HG03571 (cell line): ENCODE results near the gene SKAP2.

Source experiments
- ATAC-seq: cut with Tn5 transposase; IDR thresholded peaks from one replicate; pipeline ENCODE4 v1.9.1; 2021; ENCODE audit not compliant: unreplicated experiment

Gene SKAP2, protein sequence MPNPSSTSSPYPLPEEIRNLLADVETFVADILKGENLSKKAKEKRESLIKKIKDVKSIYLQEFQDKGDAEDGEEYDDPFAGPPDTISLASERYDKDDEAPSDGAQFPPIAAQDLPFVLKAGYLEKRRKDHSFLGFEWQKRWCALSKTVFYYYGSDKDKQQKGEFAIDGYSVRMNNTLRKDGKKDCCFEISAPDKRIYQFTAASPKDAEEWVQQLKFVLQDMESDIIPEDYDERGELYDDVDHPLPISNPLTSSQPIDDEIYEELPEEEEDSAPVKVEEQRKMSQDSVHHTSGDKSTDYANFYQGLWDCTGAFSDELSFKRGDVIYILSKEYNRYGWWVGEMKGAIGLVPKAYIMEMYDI

DNA sequence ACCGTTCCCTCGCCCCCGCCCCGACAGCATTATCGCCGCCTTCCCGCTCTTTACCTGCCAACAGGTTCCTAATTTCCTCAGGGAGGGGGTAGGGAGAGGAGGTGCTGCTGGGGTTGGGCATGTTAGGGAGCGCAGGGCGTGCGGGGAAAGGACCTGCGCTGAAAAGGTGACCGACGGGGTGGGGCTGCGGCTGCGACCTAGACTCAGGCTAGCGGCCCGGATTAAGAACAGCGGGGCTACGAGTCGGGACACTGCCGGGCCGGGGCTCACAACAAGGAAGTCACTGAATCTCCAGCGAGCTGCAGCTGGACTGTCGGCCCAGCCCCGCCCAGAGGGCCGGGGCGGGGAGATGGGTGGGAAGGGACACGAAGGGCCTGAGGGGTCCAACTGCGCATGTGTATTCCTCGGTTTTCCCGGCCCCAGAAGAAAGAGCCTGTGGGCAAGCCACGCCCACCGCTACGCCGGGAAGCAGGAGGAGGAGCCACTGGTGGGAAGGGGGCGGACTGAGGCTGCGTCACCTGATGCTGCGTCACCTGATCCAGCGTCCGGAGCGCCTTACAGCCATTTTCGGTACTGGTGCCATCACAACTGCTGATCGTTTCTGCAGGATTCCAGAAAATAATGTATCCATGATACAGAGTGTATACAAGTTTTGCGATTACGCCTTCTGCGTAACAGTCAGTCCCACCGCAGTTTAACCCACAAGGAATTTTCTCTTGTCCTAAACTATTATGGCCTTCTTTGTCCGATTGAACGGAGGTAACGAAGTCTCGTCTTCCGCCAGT, at the start of gene SKAP2:
Gene SKAP2, minus strand, starts transcription at position 282 of the 785 bp plus-strand sequence. Its CDS starts 161 bp downstream, at position 121.
- peak; percentile 90 for ATAC-seq

DNA sequence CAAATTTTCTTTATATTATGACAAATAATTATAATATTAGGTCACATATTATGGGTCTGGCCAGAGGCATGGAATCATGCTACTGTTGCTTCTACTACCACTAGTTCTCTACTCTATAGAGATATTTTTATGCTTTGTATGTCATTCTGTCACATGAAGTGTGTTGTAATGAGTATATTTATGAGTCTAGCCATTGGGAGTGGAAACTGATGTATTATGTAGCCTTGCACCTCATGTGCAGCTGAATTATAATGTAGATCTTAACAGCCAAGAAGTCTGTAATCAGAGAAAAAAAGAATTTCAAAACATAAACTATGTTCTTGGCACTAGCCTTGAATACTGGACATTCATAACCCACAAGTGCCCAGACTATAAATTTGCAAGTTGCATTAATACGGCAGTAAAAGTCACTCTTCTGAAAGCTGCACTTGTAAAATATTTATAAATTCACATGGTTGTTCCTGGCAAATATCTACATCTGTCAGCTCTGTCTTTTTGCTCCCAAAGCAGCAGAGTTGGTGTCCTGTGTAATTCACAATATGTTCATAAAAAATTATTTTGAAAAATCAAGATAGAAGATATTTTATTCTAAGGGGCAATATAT, 48.6 kb upstream of the SKAP2 start:
- no peak for ATAC-seq

GRCh38 chr7:26912338-26912737, 47.9 kb upstream of the SKAP2 start:
- ATAC-seq: no peak

- no peak for ATAC-seq
Measured at GRCh38 chr7:26910221-26910620, 45.8 kb upstream of the SKAP2 start.

DNA sequence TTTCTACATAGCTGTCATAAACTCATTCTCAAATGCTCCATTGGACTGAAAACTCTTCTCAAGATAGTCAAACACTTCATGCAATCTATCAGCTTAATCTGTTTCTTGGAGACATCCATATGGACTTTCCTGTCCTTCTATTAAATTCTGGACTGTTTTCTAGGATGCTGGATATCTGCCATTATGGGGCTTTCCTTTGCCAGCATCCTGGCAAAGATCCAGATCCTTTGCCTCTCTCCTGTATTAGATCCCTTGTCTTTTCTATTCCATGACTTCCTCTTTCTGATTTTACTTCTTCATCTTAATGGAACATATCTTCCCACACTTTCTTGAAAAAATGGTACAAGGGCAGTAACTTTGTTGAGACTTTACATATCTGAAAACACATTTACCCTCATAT, 35.9 kb upstream of the SKAP2 start:
- ATAC-seq: no peak

- no peak for ATAC-seq
Measured at GRCh38 chr7:26899519-26899918, 35.1 kb upstream of the SKAP2 start.

- ATAC-seq: no peak
Measured at GRCh38 chr7:26898891-26899290, 34.5 kb upstream of the SKAP2 start.

DNA sequence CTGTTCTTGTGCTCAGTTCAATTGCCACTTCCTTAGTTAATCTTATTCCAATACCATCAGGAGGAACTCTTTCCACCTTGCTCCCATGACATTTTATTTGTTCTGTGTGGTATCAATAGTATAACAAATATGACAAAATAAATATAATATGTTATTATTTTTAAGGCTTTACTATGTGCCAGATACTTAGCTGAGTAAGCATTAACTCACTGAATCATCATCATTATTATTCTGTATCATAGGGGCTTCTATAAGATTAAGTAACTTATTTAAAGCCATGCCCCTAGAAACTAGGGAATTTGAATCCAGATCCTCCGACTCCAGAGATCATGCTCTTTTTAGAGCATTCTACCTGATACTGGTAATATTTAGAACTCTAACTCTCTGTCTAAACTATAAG, 33.5 kb upstream of the SKAP2 start:
- no peak for ATAC-seq

- peak; percentile 64 for ATAC-seq
Measured at GRCh38 chr7:26891400-26892350, 27.3 kb upstream of the SKAP2 start.

DNA sequence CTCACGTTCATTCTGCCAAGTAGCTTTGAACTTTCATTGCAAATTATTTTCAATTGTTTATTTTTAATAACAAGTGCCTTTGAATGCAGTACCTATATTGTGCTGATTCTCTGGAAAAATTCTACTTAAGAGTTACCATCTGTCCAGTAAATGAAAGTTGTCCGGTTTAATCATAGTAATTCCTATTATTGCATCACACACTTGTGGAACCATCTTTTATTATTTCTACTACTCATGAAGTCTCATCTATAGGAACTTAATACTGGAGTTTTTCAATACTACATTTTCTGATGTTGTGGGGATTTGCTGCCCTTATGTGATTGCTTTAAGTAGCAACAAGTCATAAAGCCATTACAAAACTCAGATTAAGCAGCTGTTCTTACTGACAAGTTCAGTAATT, 16.5 kb upstream of the SKAP2 start:
- ATAC-seq: no peak

- no peak for ATAC-seq
Measured at GRCh38 chr7:26879671-26880070, 15.3 kb upstream of the SKAP2 start.

- ATAC-seq: no peak
Measured at GRCh38 chr7:26868841-26869495, 4.6 kb upstream of the SKAP2 start.

DNA sequence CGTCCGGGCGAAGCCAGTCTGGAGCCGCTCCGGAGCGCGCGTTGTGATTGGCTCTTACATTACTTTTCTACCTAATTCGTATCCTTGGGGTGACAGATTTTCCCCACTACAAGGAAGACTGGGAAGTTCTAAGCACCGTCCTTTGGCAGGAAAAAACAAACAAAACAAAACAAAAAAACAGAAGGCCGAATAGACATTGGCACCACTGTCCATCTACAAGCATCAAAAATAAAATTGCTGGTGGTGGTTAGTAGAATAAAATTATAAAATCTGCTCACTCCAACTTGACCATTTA, 651 bp upstream of the SKAP2 start:
- peak; percentile 41 for ATAC-seq

- ATAC-seq: peak; percentile 22
Measured at GRCh38 chr7:26863518-26864308, 677 bp downstream of the SKAP2 start.

DNA sequence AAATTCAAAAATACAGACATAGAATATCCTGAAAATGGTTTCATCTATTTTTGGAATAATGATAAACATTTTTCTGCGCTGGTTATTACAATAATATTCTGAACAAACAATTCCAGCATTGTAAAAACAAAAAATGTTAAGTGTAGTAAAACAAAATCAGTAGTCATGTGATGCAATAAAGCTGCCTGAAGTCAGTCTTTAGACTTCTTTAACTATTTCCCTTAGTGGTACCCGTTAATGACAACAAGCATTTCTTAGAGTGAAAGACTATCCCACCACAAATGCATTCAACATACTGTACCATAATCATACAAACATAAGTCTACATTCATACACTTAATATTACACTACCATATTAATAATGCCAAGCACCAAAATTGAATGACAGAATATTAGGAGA, 1.6 kb downstream of the SKAP2 start:
- no peak for ATAC-seq

- no peak for ATAC-seq
Measured at GRCh38 chr7:26861050-26861449, 3.3 kb downstream of the SKAP2 start.

- no peak for ATAC-seq
Measured at GRCh38 chr7:26860361-26860760, 4.0 kb downstream of the SKAP2 start.

- no peak for ATAC-seq
Measured at GRCh38 chr7:26859720-26860119, 4.7 kb downstream of the SKAP2 start.

DNA sequence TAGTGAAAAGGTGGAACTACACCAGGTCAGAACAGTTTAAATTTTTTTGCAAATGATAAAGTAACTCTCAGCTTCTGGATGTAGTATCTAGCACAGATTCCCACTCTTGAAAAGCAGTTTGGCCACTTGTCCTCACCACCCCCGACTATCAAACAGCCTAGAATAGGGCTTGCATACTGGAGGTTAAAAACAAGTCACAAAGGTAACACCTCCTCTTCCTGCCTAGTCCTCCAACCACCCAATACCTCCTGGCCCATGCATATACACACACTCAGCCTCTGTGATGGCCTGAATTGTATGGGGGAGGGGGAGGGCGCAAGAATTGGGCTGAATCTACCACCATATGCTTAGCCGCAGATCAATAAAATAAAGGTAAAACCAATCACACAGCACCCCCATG, 5.7 kb downstream of the SKAP2 start:
- ATAC-seq: no peak

- ATAC-seq: no peak
Measured at GRCh38 chr7:26858241-26858715, 6.1 kb downstream of the SKAP2 start.
